ENCODE results near the gene SPINK13.

Gene SPINK13

GRCh38 chr5:148311484-148311883 lies 42.9 kb downstream of the SPINK13 start:
- no peak for TF ChIP-seq FOXP2 (optimal IDR thresholded peaks at IDR 0.05; ENCODE audit: borderline replicate concordance, extremely low read depth, extremely low read length, insufficient read depth)
- no peak for TF ChIP-seq SIN3A (IDR thresholded peaks at IDR 0.05; ENCODE audit: borderline replicate concordance, insufficient read depth, low read length)
- no peak for TF ChIP-seq REST (IDR thresholded peaks at IDR 0.05; ENCODE audit: insufficient read depth in 1 of 2, low read depth in 2 of 2, low read length in 2 of 2)
- TF ChIP-seq TAF1 (IDR thresholded peaks at IDR 0.05; ENCODE audit: borderline replicate concordance, insufficient read depth, low read length), result no peak
- TF ChIP-seq POLR2AphosphoS5 (IDR thresholded peaks at IDR 0.05; ENCODE audit: low read depth, low read length), result no peak

- TF ChIP-seq FOXP2 (optimal IDR thresholded peaks at IDR 0.05; ENCODE audit: borderline replicate concordance, extremely low read depth, extremely low read length, insufficient read depth) (no peak), REST (IDR thresholded peaks at IDR 0.05; ENCODE audit: insufficient read depth in 1 of 2, low read depth in 2 of 2, low read length in 2 of 2) (no peak), POLR2AphosphoS5 (IDR thresholded peaks at IDR 0.05; ENCODE audit: low read depth, low read length) (no peak), TAF1 (IDR thresholded peaks at IDR 0.05; ENCODE audit: borderline replicate concordance, insufficient read depth, low read length) (no peak), SIN3A (IDR thresholded peaks at IDR 0.05; ENCODE audit: borderline replicate concordance, insufficient read depth, low read length) (no peak)
These were observed 43.6 kb downstream of the SPINK13 start, which contains the start of gene SPINK7 for GRCh38 chr5:148312153-148312552. Gene SPINK7 (plus strand): TSS chr5:148312423. CDS start chr5:148312484, 61 bp downstream.

GRCh38 chr5:148314187-148314586 lies 45.6 kb downstream of the SPINK13 start:
- TF ChIP-seq REST (IDR thresholded peaks at IDR 0.05; ENCODE audit: insufficient read depth in 1 of 2, low read depth in 2 of 2, low read length in 2 of 2), result no peak
- no peak for TF ChIP-seq TAF1 (IDR thresholded peaks at IDR 0.05; ENCODE audit: borderline replicate concordance, insufficient read depth, low read length)
- TF ChIP-seq SIN3A (IDR thresholded peaks at IDR 0.05; ENCODE audit: borderline replicate concordance, insufficient read depth, low read length), result no peak
- TF ChIP-seq FOXP2 (optimal IDR thresholded peaks at IDR 0.05; ENCODE audit: borderline replicate concordance, extremely low read depth, extremely low read length, insufficient read depth), result no peak
- TF ChIP-seq POLR2AphosphoS5 (IDR thresholded peaks at IDR 0.05; ENCODE audit: low read depth, low read length), result no peak

- TF ChIP-seq TAF1 (IDR thresholded peaks at IDR 0.05; ENCODE audit: borderline replicate concordance, insufficient read depth, low read length) (no peak), REST (IDR thresholded peaks at IDR 0.05; ENCODE audit: insufficient read depth in 1 of 2, low read depth in 2 of 2, low read length in 2 of 2) (no peak), SIN3A (IDR thresholded peaks at IDR 0.05; ENCODE audit: borderline replicate concordance, insufficient read depth, low read length) (no peak)
These were observed 46.1 kb downstream of the SPINK13 start for GRCh38 chr5:148314731-148315130.

GRCh38 chr5:148333262-148333849 lies 64.8 kb downstream of the SPINK13 start:
- TF ChIP-seq POLR2AphosphoS5 (IDR thresholded peaks at IDR 0.05; ENCODE audit: low read depth, low read length) (no peak), SIN3A (IDR thresholded peaks at IDR 0.05; ENCODE audit: borderline replicate concordance, insufficient read depth, low read length) (no peak), TAF1 (IDR thresholded peaks at IDR 0.05; ENCODE audit: borderline replicate concordance, insufficient read depth, low read length) (no peak), FOXP2 (optimal IDR thresholded peaks at IDR 0.05; ENCODE audit: borderline replicate concordance, extremely low read depth, extremely low read length, insufficient read depth) (no peak), REST (IDR thresholded peaks at IDR 0.05; ENCODE audit: insufficient read depth in 1 of 2, low read depth in 2 of 2, low read length in 2 of 2) (no peak)
